Measurements from ENCODE around the gene TSEN54.

Gene TSEN54

GRCh38 chr17:75570034-75570676 lies 53.8 kb downstream of the TSEN54 start:
- no peak for DNase-seq

GRCh38 chr17:75570772-75571171 lies 54.4 kb downstream of the TSEN54 start:
- DNase-seq: no peak

GRCh38 chr17:75571197-75571884 lies 55.0 kb downstream of the TSEN54 start:
- DNase-seq: no peak

GRCh38 chr17:75571885-75572215 lies 55.5 kb downstream of the TSEN54 start:
- no peak for DNase-seq

GRCh38 chr17:75572713-75573539 lies 56.6 kb downstream of the TSEN54 start:
- no peak for DNase-seq

- no peak for DNase-seq
These were observed 57.2 kb downstream of the TSEN54 start for GRCh38 chr17:75573540-75573957.

- no peak for DNase-seq
These were observed 57.7 kb downstream of the TSEN54 start for GRCh38 chr17:75573994-75574393.
